GM18867 (cell line): ENCODE measurements around the gene HOXD3.

Experiments
- ATAC-seq: cut with Tn5 transposase; IDR thresholded peaks from one replicate; pipeline ENCODE4 v1.9.1; 2021; ENCODE audit warnings: mild to moderate bottlenecking, moderate library complexity; ENCODE audit not compliant: unreplicated experiment

HOXD3 gene

GRCh38 chr2:176148751-176149421, 8.2 kb upstream of the HOXD3 start:
- ATAC-seq, result no peak

DNA sequence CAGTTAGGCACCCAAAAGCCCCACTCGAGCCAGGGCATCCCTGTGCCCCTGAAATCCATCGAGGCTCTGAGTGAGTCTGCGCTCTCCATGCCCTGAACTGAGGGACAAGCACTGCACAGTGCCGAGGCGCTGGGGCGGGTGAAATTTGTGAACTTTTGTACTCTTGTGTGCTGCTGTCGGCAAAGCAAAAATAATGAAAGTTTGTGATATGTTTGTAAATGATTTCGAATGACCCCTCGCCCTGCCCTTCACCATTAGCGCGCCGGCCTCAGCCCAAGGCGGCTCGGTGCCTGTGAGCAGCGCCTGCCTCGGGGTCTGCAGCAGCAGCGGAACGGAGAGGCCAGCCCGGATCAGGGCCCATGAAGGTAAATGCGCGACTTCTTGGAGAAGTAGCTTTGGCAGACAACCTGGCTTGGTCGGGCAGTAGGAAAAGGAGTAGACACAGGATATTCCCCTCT, 7.6 kb upstream of the HOXD3 start:
- ATAC-seq, result no peak

DNA sequence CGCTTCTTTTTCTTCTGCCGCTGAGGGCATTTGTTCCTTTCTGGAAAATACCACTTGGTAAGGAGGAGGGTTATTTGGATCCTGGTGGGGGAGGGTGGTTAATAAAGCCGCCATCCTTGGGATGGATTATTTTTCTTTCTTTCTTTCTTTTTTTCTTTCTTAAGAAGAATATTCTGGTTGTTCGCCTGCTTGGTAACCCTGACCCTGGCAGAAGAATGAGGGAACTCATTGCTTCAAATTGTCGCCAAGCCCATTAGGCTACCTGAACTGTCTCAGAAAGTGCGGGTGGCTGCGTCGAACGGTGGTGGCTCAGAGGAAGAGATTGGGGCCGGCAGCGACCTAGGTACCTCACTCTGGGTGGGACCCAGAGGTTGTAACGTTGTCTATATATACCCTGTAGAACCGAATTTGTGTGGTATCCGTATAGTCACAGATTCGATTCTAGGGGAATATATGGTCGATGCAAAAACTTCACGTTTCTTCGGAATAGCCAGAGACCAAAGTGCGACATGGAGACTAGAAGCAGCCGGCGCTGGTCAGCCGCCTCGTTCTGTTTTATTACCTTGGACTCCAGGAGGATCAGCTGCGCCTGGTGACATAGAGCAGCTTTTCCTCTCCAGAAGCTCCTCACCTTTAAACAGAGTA, 7.0 kb upstream of the HOXD3 start:
- ATAC-seq, result no peak

- ATAC-seq, result no peak
These were observed 6.3 kb upstream of the HOXD3 start for GRCh38 chr2:176150584-176151441.

- ATAC-seq, result no peak
These were observed 5.4 kb upstream of the HOXD3 start, which contains the start of gene HOXD4 for GRCh38 chr2:176151442-176152287. HOXD4 (plus strand) TSS chr2:176151550; CDS start chr2:176151634, 84 bp downstream.

- ATAC-seq, result no peak
These were observed 4.5 kb upstream of the HOXD3 start for GRCh38 chr2:176152350-176153181.

DNA sequence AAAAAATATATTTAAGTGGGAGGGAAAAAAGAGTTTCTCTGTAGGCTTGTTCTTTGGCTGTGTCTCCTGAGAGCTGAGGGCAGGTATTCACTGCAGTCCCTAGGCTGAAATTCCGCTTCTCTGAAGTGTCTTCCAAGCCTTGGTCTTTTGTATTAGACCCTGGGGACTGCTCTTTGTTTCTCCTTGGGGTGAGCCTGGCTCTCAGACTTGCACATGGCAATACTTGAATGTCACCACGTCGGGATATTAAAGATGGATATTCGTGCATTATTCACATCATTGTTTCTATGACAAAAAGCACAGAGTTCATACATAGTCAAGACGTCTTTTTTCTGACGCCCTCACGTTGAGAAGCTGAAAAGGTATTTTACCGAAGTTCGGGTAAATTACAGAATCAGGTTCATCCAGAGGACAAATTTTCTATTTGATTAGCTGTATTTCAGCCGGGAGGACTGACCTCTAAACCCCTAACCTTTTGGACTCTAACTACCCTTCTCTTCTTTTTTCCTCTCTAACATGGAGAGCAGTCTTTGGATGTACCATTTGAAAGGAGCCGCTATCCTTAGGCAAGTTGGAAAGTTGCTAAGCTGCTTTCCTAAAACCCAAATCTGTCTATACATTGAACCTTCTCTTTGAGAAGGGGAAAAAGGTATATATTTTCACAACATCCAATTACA, 2.4 kb upstream of the HOXD3 start:
- no peak for ATAC-seq

DNA sequence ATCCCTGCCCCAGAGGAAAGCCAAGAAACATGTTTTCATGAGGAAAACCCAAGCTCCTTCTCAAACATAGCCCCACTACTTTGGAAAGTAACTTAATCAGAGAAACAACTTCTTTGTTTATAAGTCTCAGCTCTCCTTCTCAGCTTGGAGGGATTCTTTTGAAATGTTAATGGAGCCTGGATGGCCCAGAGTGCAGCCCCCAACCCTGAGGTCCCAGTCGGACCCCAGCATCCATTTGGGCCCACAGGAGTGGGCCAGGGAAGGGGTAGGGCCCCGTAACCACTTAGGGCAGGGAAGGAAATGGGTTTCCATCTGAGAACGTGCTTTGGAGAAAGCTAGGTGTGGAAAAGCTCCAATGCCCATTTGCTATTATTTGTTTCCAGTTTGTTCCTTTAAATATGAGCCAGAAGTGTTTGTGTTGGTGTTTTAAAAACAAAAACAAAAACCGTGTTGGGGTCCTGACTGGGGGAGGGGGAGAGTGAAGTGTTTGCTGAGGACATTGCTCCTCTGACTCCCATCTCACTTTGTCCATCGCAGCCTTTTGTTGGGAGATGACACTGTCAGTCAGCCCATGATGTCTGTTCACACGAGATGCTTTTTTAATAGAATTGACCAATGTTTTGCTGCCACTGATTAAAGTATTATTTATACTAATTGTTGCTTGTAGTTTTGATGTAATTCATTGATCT, 1.6 kb upstream of the HOXD3 start:
- ATAC-seq, result no peak

GRCh38 chr2:176156301-176156806, 753 bp upstream of the HOXD3 start:
- ATAC-seq, result no peak

DNA sequence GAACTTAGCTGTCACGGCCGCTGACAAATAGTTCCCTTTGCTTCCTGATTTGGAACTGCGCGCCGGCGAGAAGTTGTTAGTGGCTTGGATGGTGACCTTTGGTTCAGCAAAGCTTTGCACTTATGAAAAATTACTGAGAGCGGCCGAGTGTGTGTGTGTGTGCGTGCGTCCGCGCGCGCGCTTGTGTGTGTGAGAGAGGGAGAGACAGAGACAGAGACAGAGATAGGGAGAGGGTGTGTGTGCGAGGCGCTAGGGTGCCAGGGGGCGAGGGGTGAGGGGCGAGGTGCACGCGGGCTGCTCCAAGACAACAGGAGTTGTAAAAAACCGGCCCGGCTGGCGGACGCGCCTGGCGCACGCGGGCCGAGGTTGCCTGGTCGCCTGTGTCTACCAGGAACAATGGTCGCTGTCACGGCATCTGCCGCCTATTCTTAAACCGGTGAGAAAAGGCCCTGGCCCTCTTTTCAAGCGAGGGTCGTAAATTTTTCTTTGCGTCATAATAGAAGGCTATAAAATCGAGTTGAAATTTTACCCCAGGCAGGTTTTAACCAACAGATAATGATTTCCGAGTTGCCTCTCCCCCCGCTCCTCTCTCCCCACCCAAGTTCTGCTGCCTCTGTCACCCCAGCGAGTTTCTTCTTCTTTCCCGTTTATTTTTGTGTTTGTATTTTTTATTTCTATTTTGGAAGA, 535 bp downstream of the HOXD3 start:
- no peak for ATAC-seq

DNA sequence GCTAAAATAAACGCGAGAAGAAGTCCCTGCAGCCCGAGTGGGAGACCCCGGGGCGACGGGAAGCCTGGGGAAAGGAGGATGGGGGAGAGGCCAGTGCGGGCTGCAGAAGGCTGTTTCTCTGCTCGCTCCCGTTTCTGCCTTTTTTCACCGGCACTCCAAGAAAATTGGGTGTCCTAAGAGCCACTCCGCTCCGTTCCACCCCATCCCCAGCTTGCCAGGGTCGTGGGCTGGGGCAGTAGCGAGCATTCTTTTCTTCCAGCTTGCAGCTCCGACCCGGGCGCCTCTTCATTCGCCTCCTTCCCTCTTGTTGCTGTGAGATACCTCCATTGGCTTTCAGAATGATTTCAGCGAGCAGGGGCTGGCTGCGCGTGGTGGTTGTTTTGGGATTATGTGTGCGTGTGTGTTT, 1.1 kb downstream of the HOXD3 start:
- no peak for ATAC-seq

DNA sequence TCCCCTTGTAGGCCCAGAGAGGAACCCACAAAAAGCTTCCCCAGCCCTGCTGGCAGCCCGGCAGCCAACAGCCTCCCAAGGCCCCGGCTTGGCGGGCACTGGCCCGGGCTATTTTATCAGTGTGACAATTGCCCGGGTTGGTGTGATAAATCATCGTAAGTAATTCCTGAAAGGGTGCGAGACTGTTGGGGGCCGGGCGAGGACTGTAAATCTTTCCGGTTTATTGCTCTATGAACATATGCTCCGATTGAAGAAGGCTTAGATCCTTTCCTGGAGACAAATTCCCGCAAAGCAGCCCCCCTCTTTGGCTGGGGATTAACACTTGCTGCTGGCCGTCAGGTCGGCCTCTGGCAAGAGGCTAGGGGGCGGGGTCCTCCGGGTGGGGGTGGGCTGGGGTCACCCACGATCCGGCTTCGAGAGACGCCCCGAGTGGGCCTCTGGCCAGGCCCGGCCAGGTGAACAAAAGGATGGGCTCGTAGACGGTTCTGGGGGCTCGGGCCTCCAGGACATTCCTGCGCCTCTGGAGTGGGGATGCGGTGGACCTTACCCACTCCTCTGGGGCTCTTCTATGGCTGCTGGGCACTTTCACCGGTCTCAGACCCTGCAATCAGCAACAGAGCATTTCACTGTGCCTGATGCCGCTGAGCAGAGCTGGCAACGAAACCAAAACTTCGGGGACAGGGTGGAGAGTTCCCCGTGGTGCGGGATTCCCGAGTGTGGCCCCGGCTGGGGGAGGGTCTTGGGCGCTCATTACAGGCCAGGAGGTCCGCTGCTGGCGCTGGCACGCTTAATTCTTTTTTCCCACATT, 2.0 kb downstream of the HOXD3 start:
- ATAC-seq, result no peak

DNA sequence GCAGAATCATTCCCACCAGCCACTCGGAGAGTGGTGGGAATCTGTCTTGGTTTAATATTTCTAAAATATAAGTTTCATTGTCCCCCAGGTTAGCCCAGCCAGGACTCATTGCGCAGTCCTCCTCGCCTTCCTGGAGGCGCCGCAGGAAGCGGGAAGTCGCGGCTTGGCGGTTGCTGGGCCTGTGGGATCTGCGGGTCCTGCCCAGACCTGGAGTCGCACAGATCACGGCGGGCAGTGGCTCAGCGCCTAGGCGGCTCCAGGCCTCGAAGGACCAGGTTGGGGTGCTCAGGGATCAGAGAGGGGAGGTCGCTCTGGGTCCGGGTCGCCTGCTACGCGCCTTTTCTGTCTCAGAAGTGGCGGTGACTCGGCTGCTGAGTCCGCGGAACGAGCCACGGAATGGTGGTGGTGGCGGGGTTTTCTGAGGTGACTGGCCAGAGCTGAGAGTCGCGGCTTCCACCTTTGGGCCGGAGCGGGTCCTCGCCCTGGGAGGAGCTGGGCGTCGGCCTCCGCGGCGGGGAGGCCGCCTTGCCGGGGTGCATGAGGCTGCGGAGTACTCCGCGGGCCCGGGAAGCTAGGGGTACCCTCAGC, 2.6 kb downstream of the HOXD3 start:
- ATAC-seq, result no peak

GRCh38 chr2:176160251-176160985, 3.3 kb downstream of the HOXD3 start:
- ATAC-seq, result no peak

GRCh38 chr2:176160986-176161824, 4.1 kb downstream of the HOXD3 start:
- ATAC-seq, result no peak
